Vagina (tissue), 2 donors: ENCODE results near the gene AKAP7. TPM values are rescaled to one million over a fixed set of nuclear protein-coding genes. Genes with fewer than 3 reads are reported as not detected.

Source experiments
- DNase-seq, 2 donors: peaks; one replicate each; pipeline ENCODE4 v3.0.0-alpha.2; 2017; ENCODE audit errors: extremely low spot score in 2 of 2
- H3K27ac ChIP-seq: fragments of 200-600 bp; sonication (generic); one replicate; pipeline ENCODE4 v1.5.1; 2019
- H3K27me3 ChIP-seq: fragments of 200-600 bp; sonication (generic); one replicate; pipeline ENCODE4 v1.5.1; 2019
- H3K36me3 ChIP-seq, 2 donors: fragments of 200-600 bp; sonication (generic); one replicate each; pipeline ENCODE4 v1.5.1; 2017 to 2019
- H3K4me1 ChIP-seq: fragments of 200-600 bp; sonication (generic); one replicate; pipeline ENCODE4 v1.5.1; 2019
- H3K4me3 ChIP-seq, 2 donors: fragments of 200-600 bp; sonication (generic); 1 replicate in 1 of 2; 2 replicates in 1 of 2; pipeline ENCODE4 v1.5.1; 2016 to 2019
- H3K9me3 ChIP-seq: fragments of 200-600 bp; sonication (generic); one replicate; pipeline ENCODE4 v1.5.1; 2019
- POLR2A ChIP-seq, 2 donors: fragments of 450-650 bp; IDR thresholded peaks; one replicate each; pipeline ENCODE4 v1.6.1; 2017; ENCODE audit warnings: antibody characterized with exemption in 2 of 2, mild to moderate bottlenecking in 2 of 2, moderate library complexity in 2 of 2
- POLR2AphosphoS5 ChIP-seq, 2 donors: sonication (generic); formaldehyde crosslinking; IDR thresholded peaks; one replicate each; pipeline ENCODE4 v1.9.0; 2017; ENCODE audit warnings: antibody characterized with exemption in 2 of 2, mild to moderate bottlenecking in 2 of 2, low read depth in 1 of 2; ENCODE audit not compliant: insufficient read depth in 1 of 2
- intact Hi-C: fragments of 100-400 bp; cut with DNase I; formaldehyde crosslinking; loops from one replicate; pipeline ENCODE4 v1.15.1; 2023
- total RNA-seq: library from RNA; depleted of rRNA; stranded (reverse); fragments of >200 nt; gene quantifications from one replicate; pipeline ENCODE4 v1.2.3, GENCODE V29; 2016
- TF ChIP-seq, protein P1 (sequence below), 3 experiments: fragments of 450-650 bp in 2 of 3; fragments of 200-600 bp in 1 of 3; sonication (generic) in 1 of 3; IDR thresholded peaks; one replicate each; pipeline ENCODE4 v1.5.1; 2017 to 2019; ENCODE audit warnings: antibody characterized with exemption in 3 of 3, mild to moderate bottlenecking in 2 of 3, moderate library complexity in 2 of 3

The AKAP7 gene
- total RNA-seq, 1 donor from 2014 or later: 6.4 TPM

- Histone ChIP-seq H3K4me1 (peaks cover 11% of the 10 kb centered on the region), H3K4me3 (no peak overlapping the region), H3K27me3 (no peaks in the 10 kb centered on the region), H3K9me3 (no peaks in the 10 kb centered on the region), H3K27ac (no peak overlapping the region), H3K36me3 (no peaks in the 10 kb centered on the region)
- no peak for DNase-seq
- intact Hi-C loops: no loop called here
- no peak for TF ChIP-seq POLR2AphosphoS5 (IDR thresholded peaks at IDR 0.05; ENCODE audit: insufficient read depth in 1 of 2, low read depth in 1 of 2)
- TF ChIP-seq, protein P1, sequence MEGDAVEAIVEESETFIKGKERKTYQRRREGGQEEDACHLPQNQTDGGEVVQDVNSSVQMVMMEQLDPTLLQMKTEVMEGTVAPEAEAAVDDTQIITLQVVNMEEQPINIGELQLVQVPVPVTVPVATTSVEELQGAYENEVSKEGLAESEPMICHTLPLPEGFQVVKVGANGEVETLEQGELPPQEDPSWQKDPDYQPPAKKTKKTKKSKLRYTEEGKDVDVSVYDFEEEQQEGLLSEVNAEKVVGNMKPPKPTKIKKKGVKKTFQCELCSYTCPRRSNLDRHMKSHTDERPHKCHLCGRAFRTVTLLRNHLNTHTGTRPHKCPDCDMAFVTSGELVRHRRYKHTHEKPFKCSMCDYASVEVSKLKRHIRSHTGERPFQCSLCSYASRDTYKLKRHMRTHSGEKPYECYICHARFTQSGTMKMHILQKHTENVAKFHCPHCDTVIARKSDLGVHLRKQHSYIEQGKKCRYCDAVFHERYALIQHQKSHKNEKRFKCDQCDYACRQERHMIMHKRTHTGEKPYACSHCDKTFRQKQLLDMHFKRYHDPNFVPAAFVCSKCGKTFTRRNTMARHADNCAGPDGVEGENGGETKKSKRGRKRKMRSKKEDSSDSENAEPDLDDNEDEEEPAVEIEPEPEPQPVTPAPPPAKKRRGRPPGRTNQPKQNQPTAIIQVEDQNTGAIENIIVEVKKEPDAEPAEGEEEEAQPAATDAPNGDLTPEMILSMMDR (IDR thresholded peaks at IDR 0.05): no peak
- no peak for TF ChIP-seq POLR2A (IDR thresholded peaks at IDR 0.05)
Observed at GRCh38 chr6:131132360-131132759, 2.9 kb upstream of the AKAP7 start.

DNA sequence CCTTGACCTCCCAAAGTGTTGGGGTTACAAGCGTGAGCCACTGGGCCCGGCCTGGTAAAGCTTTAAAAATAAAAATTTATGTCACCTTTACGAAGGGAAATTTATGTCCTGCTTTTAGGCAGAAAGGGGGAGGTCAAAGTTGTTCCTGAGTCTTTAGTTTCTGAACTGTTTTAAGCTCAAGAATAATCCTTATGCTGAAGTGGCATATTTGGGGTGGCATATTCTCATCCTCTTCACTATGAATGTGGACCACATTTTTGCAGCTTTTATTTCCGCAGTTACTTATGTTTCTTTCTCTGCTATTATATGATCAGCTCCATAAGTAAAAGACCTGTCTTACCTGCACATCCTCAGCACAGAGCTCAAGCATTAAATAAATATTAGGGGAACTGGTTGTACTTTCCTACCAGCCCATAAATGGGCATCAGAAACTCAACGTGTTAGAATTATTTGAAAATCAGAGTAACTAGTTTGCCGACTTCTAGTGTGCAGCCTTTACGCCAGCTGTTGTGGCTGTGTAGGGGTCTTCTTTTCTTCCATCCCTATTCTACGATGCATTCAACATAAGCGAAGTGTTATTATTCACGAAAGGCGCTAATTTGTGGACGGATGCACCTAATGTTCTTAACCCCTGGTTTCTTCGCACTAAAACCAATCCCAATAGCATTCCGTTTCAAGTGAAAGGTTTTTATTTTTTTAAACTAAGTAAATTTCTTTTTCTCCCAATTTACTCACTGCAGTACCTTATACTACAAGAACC is 867 bp upstream of the AKAP7 start:
- Histone ChIP-seq H3K4me1 (peaks cover 11% of the 10 kb centered on the region), H3K9me3 (no peaks in the 10 kb centered on the region), H3K27ac (peak overlapping the region; percentile 94), H3K27me3 (no peaks in the 10 kb centered on the region), H3K36me3 (no peaks in the 10 kb centered on the region), H3K4me3 (peak overlapping the region; percentile 77 to 86)
- no peak for DNase-seq
- TF ChIP-seq POLR2AphosphoS5 (IDR thresholded peaks at IDR 0.05; ENCODE audit: insufficient read depth in 1 of 2, low read depth in 1 of 2) (no peak), POLR2A (IDR thresholded peaks at IDR 0.05) (no peak)
- TF ChIP-seq, protein P1 (IDR thresholded peaks at IDR 0.05): no peak
- intact Hi-C loops: no loop called here

DNA sequence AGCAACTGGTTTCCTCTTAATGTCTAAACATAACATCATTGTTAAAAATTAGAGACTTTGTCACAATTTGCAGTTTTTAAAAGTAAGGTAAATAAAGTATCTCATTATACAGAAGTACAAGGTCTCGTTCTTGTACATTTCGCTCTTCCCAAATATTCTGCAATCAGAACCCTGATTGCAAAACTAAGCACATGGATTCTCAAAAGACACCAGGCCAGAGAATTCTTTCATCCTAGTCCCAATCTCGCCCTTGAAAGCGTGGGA is 355 bp upstream of the AKAP7 start:
- DNase-seq: no peak
- Histone ChIP-seq H3K36me3 (no peaks in the 10 kb centered on the region), H3K27ac (peak overlapping the region; percentile 94), H3K4me3 (peak overlapping the region; percentile 77 to 86), H3K4me1 (peaks cover 11% of the 10 kb centered on the region), H3K27me3 (no peaks in the 10 kb centered on the region), H3K9me3 (no peaks in the 10 kb centered on the region)
- intact Hi-C loops: no loop called here
- TF ChIP-seq, protein P1 (IDR thresholded peaks at IDR 0.05): no peak
- TF ChIP-seq POLR2AphosphoS5 (IDR thresholded peaks at IDR 0.05; ENCODE audit: insufficient read depth in 1 of 2, low read depth in 1 of 2): no peak
- no peak for TF ChIP-seq POLR2A (IDR thresholded peaks at IDR 0.05)

GRCh38 chr6:131136021-131136786 is 937 bp downstream of the AKAP7 start:
- no peak for DNase-seq
- intact Hi-C loops: no loop called here
- H3K36me3 ChIP-seq: no peaks in the 10 kb centered on the region
- TF ChIP-seq POLR2A (IDR thresholded peaks at IDR 0.05) (no peak), POLR2AphosphoS5 (IDR thresholded peaks at IDR 0.05; ENCODE audit: insufficient read depth in 1 of 2, low read depth in 1 of 2) (no peak)
- TF ChIP-seq, protein P1 (IDR thresholded peaks at IDR 0.05): no peak
- H3K9me3 ChIP-seq: no peaks in the 10 kb centered on the region
- no peaks in the 10 kb centered on the region for H3K27me3 ChIP-seq
- peak overlapping the region; percentile 94 for H3K27ac ChIP-seq
- peaks cover 11% of the 10 kb centered on the region for H3K4me1 ChIP-seq
- peak overlapping the region; percentile 77 to 86 for H3K4me3 ChIP-seq

GRCh38 chr6:131139599-131139998 is 4.3 kb downstream of the AKAP7 start:
- DNase-seq: no peak
- H3K4me1 ChIP-seq: peaks cover 7% of the 10 kb centered on the region
- intact Hi-C loops: no loop called here
- no peaks in the 10 kb centered on the region for H3K36me3 ChIP-seq
- H3K27me3 ChIP-seq: no peaks in the 10 kb centered on the region
- H3K27ac ChIP-seq: no peak overlapping the region
- H3K9me3 ChIP-seq: no peaks in the 10 kb centered on the region
- TF ChIP-seq, protein P1 (IDR thresholded peaks at IDR 0.05): no peak
- no peak for TF ChIP-seq POLR2AphosphoS5 (IDR thresholded peaks at IDR 0.05; ENCODE audit: insufficient read depth in 1 of 2, low read depth in 1 of 2)
- no peak for TF ChIP-seq POLR2A (IDR thresholded peaks at IDR 0.05)
- H3K4me3 ChIP-seq: no peak overlapping the region
